Transverse colon (tissue), 4 donors: ENCODE results near the gene SACM1L. TPM values are rescaled to one million over a fixed set of nuclear protein-coding genes. Genes with fewer than 3 reads are reported as not detected.

Source experiments
- DNase-seq: peaks from one replicate; pipeline ENCODE4 v3.0.0-alpha.2; 2019
- H3K27ac ChIP-seq, 4 donors: fragments of 200-600 bp; sonication (generic); 2 replicates each; pipeline ENCODE4 v1.5.1; 2016 to 2018; ENCODE audit warnings: inconsistent platforms in 4 of 4
- H3K27me3 ChIP-seq: fragments of 200-600 bp; sonication (generic); 2 replicates; pipeline ENCODE4 v1.5.1; 2017; ENCODE audit warnings: inconsistent platforms
- H3K36me3 ChIP-seq, 4 donors: fragments of 200-600 bp; sonication (generic); 2 replicates each; pipeline ENCODE4 v1.5.1; 2017 to 2019; ENCODE audit warnings: inconsistent platforms in 4 of 4
- H3K4me1 ChIP-seq, 4 donors: fragments of 200-600 bp; sonication (generic); 2 replicates each; pipeline ENCODE4 v1.5.1; 2017 to 2020; ENCODE audit warnings: inconsistent platforms in 4 of 4
- H3K4me3 ChIP-seq, 4 donors: fragments of 200-600 bp; sonication (generic); 1 replicate in 1 of 4; 2 replicates in 3 of 4; pipeline versions ENCODE4 v1.5.1 to v1.6.1; 2017 to 2019; ENCODE audit warnings: inconsistent platforms in 4 of 4
- H3K9me3 ChIP-seq, 2 donors: fragments of 200-600 bp; sonication (generic); 2 replicates each; pipeline ENCODE4 v1.5.1; 2017 to 2019; ENCODE audit warnings: inconsistent platforms in 2 of 2
- CTCF ChIP-seq, 5 experiments: fragments of 200-600 bp in 3 of 5; fragments of 450-650 bp in 2 of 5; sonication (generic) in 3 of 5; IDR thresholded peaks; 1 replicate in 2 of 5; 2 replicates in 3 of 5; pipeline ENCODE4 v1.5.1; 2016 to 2017; ENCODE audit warnings: antibody characterized with exemption in 5 of 5, inconsistent platforms in 3 of 5, mild to moderate bottlenecking in 2 of 5, moderate library complexity in 1 of 5
- EP300 ChIP-seq: sonication (generic); formaldehyde crosslinking; IDR thresholded peaks from one replicate; pipeline ENCODE4 v1.6.1; 2017; ENCODE audit warnings: antibody characterized with exemption, low read depth
- POLR2A ChIP-seq: fragments of 450-650 bp; IDR thresholded peaks from one replicate; pipeline ENCODE4 v1.6.1; 2016; ENCODE audit warnings: antibody characterized with exemption, mild to moderate bottlenecking, moderate library complexity
- POLR2AphosphoS5 ChIP-seq, 3 donors: sonication (generic); formaldehyde crosslinking; IDR thresholded peaks; one replicate each; pipeline ENCODE4 v1.6.1; 2016; ENCODE audit warnings: antibody characterized with exemption in 3 of 3
- WGBS, 2 donors: methylation state at CpG; one replicate each; pipeline ENCODE4 v1.1.5; 2018; ENCODE audit warnings: low coverage in 1 of 2; 5-methylcytosine and 5-hydroxymethylcytosine counted together
- in situ Hi-C, 4 donors: fragments of 200-750 bp; cut with MboI; loops; one replicate each; pipeline versions ENCODE4 v1.15.0 to v1.15.1; 2017; ENCODE audit warnings: low sequenced_read_pairs in 3 of 4, low pct_ligation_motif_present in 1 of 4, low pct_unique_long_range_greater_than_20kb in 1 of 4
- intact Hi-C: fragments of 100-400 bp; cut with DNase I; formaldehyde crosslinking; loops from one replicate; pipeline ENCODE4 v1.15.1; 2023; ENCODE audit warnings: low total_unique reads
- total RNA-seq, 4 donors: library from RNA; depleted of rRNA; stranded (reverse); fragments of >200 nt; gene quantifications; one replicate each; pipeline ENCODE4 v1.1.0, GENCODE V29; 2016

SACM1L gene, protein sequence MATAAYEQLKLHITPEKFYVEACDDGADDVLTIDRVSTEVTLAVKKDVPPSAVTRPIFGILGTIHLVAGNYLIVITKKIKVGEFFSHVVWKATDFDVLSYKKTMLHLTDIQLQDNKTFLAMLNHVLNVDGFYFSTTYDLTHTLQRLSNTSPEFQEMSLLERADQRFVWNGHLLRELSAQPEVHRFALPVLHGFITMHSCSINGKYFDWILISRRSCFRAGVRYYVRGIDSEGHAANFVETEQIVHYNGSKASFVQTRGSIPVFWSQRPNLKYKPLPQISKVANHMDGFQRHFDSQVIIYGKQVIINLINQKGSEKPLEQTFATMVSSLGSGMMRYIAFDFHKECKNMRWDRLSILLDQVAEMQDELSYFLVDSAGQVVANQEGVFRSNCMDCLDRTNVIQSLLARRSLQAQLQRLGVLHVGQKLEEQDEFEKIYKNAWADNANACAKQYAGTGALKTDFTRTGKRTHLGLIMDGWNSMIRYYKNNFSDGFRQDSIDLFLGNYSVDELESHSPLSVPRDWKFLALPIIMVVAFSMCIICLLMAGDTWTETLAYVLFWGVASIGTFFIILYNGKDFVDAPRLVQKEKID
- total RNA-seq: 10 to 100 TPM in 3 of 4 donors, 1 to 10 TPM in 1; 8.6 to 71.9 (median 53.8) TPM

- H3K9me3 ChIP-seq: no peaks in the 10 kb centered on the region
- peak; percentile 99 for DNase-seq
- in situ Hi-C loops (no loop called here), intact Hi-C loops (no loop called here)
- H3K4me1 ChIP-seq: peaks cover 26 to 52% (median 30%) of the 10 kb centered on the region in 4 donors
- peak within 1 kb of the TSS; percentile 96 to 97 (median 96) for H3K27ac ChIP-seq
- no peak for TF ChIP-seq CTCF (IDR thresholded peaks at IDR 0.05)
- TF ChIP-seq POLR2AphosphoS5 (IDR thresholded peaks at IDR 0.05): peak; percentile 87 to 94 (median 90)
- TF ChIP-seq POLR2A: peak; percentile 94
- no peak for TF ChIP-seq EP300
- H3K27me3 ChIP-seq: no peaks in the 10 kb centered on the region
- no peaks in the 10 kb centered on the region for H3K36me3 ChIP-seq
- H3K4me3 ChIP-seq: peak within 1 kb of the TSS; percentile 74 to 94 (median 78)
- WGBS, 2 donors: 1% methylated on average over 66 of the region's 81 CpGs; no CpG with 5 or more reads in 1 of the 2 donors
Measured at GRCh38 chr3:45688882-45689786, at the start of gene SACM1L. SACM1L (plus strand) TSS chr3:45689396; CDS start chr3:45689466, 70 bp downstream.

DNA sequence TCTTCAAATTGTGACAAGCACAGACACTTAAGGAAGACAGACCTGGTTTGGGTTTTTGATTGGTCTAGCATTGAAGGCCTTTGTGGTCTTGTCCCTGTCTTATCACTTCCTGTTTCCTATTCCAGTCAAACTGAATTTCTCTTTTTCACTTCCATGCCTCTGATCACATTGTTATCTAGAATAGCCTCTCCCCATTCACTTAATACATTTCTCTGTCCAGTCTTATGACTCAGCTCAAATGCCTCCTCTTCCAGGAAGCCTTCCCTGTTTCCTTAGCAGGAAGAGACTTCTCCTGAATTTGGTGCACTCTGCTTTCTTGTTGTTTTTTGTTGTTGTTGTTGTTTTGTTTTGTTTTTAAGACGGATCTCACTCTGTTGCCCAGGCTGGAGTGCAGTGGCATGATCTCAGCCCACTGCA, 49.1 kb upstream of the SACM1L start:
- peak overlapping the region; percentile 42 to 59 (median 50) for H3K27ac ChIP-seq
- no peak overlapping the region for H3K4me3 ChIP-seq
- no peaks in the 10 kb centered on the region for H3K9me3 ChIP-seq
- TF ChIP-seq EP300: no peak
- TF ChIP-seq POLR2AphosphoS5 (IDR thresholded peaks at IDR 0.05): no peak
- TF ChIP-seq CTCF (IDR thresholded peaks at IDR 0.05): no peak
- no peak for TF ChIP-seq POLR2A
- in situ Hi-C loops: no loop called here
- no peaks in the 10 kb centered on the region for H3K27me3 ChIP-seq
- peaks cover 2 to 51% (median 35%) of the 10 kb centered on the region in 4 donors for H3K4me1 ChIP-seq
- intact Hi-C loops: no loop called here
- no peaks in the 10 kb centered on the region for H3K36me3 ChIP-seq
- no peak for DNase-seq
- WGBS, 2 donors: 80 to 96% methylated on average over 1 of the region's 1 CpG

- H3K9me3 ChIP-seq: no peaks in the 10 kb centered on the region
- in situ Hi-C loops: no loop called here
- H3K4me1 ChIP-seq: peaks cover 2 to 57% (median 40%) of the 10 kb centered on the region in 4 donors
- intact Hi-C loops: no loop called here
- H3K27me3 ChIP-seq: no peaks in the 10 kb centered on the region
- TF ChIP-seq CTCF (IDR thresholded peaks at IDR 0.05): no peak
- no peak for TF ChIP-seq POLR2AphosphoS5 (IDR thresholded peaks at IDR 0.05)
- no peak for TF ChIP-seq EP300
- TF ChIP-seq POLR2A: no peak
- WGBS, 2 donors: 61 to 83% methylated on average over 1 to 4 of the region's 4 CpGs
- H3K27ac ChIP-seq: peak overlapping the region; percentile 42 to 59 (median 50)
- no peak for DNase-seq
- no peak overlapping the region for H3K4me3 ChIP-seq
- no peaks in the 10 kb centered on the region for H3K36me3 ChIP-seq
Measured at GRCh38 chr3:45640724-45641361, 48.4 kb upstream of the SACM1L start.
